WTC11 (cell line): Measurements from ENCODE around the gene PCDH9.

ENCODE experiments used
- ATF6 ChIP-seq: sonication (generic); formaldehyde crosslinking; IDR thresholded peaks from 2 replicates; pipeline ENCODE4 v1.8.1; 2023; ENCODE audit warnings: mild to moderate bottlenecking, missing genetic modification reagents
- CTCF ChIP-seq: fragments of 200-600 bp; IDR thresholded peaks from 2 replicates; pipeline ENCODE4 v1.8.0; 2022; ENCODE audit warnings: antibody characterized with exemption
- FOXJ3 ChIP-seq: sonication (generic); formaldehyde crosslinking; IDR thresholded peaks from 2 replicates; pipeline ENCODE4 v1.9.0; 2021; ENCODE audit warnings: missing genetic modification reagents, mild to moderate bottlenecking, borderline replicate concordance
- JAZF1 ChIP-seq: fragments of 250-450 bp; sonication (Bioruptor Pico); IDR thresholded peaks from 2 replicates; pipeline ENCODE4 v1.9.0; 2021; ENCODE audit warnings: moderate library complexity, mild to moderate bottlenecking, inconsistent platforms
- MAX ChIP-seq: sonication (generic); formaldehyde crosslinking; IDR thresholded peaks from 2 replicates; pipeline ENCODE4 v1.8.0; 2022; ENCODE audit warnings: mild to moderate bottlenecking, missing genetic modification reagents
- NR1H2 ChIP-seq: sonication (generic); formaldehyde crosslinking; IDR thresholded peaks from 2 replicates; pipeline ENCODE4 v1.9.0; 2021; ENCODE audit warnings: mild to moderate bottlenecking, moderate library complexity, missing genetic modification reagents
- TCF7 ChIP-seq: sonication (generic); formaldehyde crosslinking; IDR thresholded peaks from 2 replicates; pipeline ENCODE4 v1.8.0; 2022; ENCODE audit warnings: mild to moderate bottlenecking, low read depth, missing genetic modification reagents, moderate library complexity

GRCh38 chr13:66427458-66427861 lies 802.7 kb downstream of the PCDH9 start:
- TF ChIP-seq CTCF (no peak), ATF6 (CRISPR knock-in tag) (no peak), FOXJ3 (CRISPR knock-in tag) (no peak), NR1H2 (CRISPR knock-in tag) (no peak), MAX (CRISPR knock-in tag) (no peak), TCF7 (CRISPR knock-in tag) (no peak), JAZF1 (CRISPR knock-in tag) (no peak)
